GM18909 (cell line): ENCODE measurements around the gene COL28A1.

Experiments used
- ATAC-seq: cut with Tn5 transposase; IDR thresholded peaks from one replicate; pipeline ENCODE4 v1.9.1; 2021; ENCODE audit warnings: mild to moderate bottlenecking; ENCODE audit not compliant: unreplicated experiment, poor library complexity

The COL28A1 gene

DNA sequence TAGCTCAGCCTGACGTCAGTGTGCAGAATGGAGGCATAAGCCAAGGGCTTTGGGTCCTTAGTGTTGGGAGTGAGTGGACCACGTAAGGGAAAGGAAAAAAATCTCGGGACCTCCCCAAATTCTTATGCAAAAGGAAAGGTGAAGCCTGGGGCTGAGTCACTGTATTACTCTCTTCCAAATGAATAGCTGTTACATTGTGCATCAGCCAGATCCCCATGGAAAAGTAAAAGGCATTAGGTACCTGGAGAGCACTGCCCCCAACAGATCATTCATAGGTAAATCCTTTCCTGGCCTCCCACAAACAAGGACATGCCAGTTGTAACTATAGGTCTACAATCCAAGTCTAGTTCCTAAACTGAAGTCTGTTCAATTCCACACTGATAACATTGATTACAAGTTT, 182.8 kb downstream of the COL28A1 start:
- ATAC-seq: no peak

DNA sequence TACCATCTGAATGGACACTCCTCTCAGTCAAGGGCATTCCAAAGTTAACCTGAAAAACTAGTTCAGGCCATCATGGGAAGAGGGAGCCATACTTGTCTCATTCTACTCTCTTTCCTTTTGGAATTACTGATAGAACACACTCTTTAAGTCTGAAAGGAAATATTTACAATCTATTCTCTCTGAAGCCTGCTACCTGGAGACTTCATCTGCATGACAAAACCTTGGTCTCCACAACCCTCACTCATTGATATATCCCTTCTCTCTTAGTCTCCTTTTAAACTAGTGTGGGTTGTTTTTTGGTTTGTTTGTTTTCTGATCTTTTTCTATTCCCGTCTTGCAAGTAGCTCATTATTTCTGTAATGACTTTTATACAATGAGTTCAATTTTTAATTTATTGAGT, 183.8 kb downstream of the COL28A1 start:
- ATAC-seq: no peak

DNA sequence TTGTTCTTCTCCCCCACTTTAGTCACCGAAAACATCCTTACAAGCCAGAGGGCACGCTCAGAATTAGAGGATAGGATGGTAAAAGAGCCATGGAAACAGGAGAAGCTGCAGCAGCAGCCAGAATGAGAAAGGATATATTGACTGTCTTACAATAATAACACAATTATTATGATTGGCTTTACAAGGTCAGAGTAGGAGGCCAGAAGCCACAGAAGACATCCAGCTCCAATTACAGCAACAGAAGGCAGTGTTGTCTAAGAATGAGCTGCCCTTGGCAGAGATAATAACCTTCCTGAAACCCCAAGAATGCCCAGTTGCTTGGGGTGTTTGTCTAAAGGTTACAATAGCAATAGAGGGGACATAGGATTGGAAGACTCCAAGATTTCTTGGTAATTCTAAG, 184.5 kb downstream of the COL28A1 start:
- no peak for ATAC-seq

DNA sequence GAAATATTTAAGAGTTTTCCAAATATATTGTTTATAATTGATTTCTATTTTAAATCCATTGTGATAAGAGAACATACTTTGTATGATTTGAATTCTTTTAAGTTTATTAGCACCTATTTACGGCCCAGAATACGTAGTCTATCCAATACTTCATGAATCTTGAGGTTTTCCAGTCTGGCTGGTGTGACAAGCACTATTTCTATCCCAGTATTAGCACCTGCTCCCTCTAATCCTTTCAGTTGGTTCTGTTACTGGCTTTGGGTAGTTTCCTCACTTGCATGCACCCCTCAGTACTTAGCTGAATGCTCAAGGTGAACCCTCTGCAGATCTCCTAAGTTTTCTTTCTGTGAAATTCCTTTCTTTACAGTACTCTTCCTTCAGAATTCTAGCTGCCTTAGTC, 186.5 kb downstream of the COL28A1 start:
- no peak for ATAC-seq

DNA sequence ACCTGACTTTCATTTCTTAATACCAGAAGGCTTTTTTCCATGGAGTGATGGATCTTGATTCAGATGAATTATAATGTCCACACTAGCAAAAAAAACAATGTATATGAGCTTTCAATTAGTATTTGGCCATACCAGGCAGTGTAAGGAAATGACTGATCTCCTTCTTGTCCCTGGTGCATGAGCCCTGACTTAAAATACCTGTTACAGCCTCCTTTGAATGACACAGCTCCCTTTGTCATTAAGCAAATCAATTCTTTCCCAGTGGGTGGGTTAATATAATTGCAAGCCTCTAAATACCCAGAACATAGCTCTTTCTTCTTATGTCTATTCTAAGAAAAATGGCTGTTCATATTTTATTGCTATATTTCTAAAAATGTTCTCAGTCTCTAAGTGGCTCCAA, 188.6 kb downstream of the COL28A1 start:
- no peak for ATAC-seq

DNA sequence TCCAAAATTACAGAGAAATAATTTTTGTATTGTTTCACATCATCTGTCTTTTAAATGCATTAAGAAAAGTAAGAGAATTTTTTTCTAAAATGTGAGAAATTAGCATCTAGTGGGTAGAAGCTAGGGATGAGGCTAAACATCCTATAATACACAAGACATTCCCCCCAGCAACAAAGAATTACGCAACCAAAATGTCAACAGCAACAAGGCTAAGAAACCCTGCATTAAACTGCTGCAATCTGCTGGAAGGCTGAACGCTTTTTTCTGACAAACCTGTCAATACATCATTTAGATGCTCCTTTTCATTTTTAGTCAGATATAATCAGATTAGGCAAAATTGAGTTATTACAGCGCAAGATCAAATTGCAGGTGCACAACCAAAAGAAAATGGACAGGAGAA, 191.1 kb downstream of the COL28A1 start:
- ATAC-seq: no peak

DNA sequence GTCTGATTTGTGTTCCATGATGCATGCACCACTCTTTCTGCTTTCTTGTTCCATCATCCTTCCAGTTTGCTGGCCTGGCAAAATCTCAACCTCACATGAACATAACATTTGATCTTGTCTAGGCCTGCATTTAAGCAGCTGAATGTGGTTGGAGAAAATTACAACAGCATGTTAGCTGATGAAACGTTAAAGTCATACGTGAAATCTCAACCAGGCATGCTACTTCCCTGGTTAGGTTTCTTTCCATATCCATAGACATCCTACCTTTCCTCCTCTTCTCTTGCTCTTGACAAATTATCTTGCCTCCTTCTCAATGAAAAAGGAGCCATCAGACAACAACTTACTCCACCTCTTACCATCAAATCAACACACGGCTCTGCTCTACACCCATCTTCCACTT, 199.8 kb downstream of the COL28A1 start:
- ATAC-seq: no peak

DNA sequence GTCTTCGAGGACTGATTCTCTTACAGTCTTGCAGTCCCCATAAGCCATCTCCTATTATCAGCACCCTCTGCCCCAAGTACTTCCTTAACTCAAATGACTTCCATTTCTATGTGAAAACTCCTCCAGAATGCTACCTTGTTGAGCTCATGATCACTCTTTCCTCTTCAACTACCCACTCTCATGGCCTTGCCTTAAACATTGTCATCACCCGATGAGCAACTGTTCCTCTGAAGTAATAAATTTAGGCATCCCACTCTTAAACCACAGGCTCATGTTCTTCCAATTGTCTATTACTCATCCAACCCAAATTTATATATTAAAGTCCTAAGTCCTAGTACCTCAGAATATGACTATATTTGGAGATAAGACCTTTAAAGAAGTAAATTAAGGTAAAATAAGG, 200.5 kb downstream of the COL28A1 start:
- ATAC-seq: no peak

DNA sequence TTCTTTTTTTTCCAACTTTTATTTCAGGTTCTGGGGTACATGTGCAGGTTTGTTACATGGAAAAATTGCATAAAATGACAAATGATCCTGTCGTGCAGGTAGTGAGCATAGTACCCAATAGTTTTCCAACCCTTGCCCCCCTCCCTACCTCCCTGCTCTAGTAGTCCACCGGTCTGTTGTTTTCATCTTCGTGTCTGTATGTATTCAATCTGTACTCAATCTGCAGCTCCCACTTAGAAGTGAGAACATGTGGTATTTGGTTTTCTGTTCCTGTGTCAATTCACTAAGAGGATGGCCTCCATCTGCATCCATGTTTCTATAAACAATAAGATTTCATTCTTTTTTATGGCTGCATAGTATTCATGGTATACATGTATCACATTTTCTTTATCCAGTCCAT, 202.1 kb downstream of the COL28A1 start:
- no peak for ATAC-seq

DNA sequence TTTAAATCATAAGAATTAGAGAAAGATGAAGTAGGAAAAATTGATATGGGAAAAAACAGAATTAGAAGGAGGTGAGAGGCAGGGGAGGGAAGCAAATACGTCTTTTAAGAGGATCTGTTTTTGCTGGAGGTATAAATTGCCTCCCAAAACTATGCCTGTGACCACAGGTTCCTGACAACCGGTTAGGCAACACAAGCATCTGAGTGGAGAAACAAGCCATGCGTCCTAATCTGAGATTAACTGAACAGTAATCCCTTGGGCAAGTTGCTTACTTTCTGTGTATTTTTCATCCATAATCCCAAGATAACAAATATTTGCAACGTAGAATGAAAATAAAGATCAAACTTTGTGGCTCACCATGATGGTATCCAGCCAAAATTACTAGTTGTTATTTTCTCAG, 204.2 kb downstream of the COL28A1 start:
- no peak for ATAC-seq

DNA sequence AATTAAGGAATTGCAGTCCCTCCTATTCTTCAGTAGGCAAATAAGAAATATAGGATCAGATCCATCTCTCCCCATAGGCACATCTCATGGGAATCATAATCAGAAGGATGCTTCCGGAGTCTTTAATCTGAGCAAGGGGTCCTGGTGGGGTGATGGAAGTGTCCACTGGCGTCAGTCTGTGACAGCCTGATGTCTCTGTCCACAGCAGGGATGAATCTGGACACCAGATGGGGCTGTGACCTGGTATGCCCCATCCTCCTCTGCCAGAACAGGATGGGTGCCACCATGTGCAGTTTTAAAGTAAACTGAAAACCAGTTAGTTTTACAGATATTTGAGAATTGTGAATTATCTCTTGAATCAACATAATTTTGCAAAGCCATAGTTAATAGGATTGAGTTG, 204.7 kb downstream of the COL28A1 start:
- no peak for ATAC-seq

DNA sequence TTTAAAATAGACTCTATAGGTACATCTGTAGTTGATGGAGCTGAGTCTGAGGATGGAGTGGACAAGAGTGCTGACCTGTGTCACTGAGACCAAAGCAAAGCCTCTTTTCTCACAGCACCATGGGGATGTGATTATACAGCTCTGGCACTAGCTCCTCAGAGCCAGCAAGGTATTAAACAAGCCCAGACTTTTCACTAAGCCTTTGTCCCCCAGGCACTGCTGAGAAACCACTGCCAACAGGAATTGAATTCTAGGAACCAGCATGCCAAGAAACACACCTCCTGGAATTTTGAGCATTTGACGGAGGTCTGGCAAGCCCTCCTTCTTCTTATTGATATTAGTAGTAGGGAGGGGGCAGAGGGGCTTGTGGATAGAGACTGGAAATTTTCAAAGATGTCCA, 206.3 kb downstream of the COL28A1 start:
- ATAC-seq: no peak

DNA sequence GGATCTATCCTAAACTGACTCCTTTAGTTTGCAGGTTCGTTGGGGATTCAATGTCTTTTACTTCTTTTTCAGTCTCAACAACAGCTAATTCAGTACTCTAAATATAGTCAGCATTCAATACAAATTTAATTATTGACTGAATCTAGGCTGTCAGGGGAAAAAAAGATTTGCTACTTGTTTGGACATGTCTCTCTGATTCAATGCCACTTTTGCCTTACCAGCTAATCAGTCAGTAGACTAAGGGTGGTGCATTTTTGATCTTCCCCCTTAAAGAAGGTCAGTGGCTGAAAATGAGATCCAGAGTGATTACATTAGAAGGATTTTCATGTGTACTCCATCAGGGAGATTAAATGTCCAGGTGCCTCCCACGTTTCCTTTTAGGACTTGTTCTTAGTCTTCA, 208.2 kb downstream of the COL28A1 start:
- no peak for ATAC-seq

DNA sequence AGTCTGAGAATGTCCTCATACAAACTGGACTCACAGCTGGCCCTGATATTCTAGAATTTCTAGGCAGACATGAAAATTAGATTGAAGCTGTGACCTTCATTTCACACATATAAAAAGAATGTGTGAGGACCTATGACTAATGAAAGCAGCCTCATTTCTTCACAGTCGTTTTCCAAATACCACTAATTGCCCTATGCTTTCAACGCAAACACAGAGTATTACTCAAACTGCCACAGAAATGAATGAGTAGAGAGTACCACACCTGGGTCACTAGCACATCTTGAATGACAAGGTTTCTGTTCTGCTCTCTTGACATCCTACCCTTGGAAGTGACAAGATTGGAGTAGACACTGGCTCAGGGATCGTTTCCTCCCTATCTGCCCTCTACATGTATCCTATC, 211.0 kb downstream of the COL28A1 start:
- ATAC-seq: no peak

DNA sequence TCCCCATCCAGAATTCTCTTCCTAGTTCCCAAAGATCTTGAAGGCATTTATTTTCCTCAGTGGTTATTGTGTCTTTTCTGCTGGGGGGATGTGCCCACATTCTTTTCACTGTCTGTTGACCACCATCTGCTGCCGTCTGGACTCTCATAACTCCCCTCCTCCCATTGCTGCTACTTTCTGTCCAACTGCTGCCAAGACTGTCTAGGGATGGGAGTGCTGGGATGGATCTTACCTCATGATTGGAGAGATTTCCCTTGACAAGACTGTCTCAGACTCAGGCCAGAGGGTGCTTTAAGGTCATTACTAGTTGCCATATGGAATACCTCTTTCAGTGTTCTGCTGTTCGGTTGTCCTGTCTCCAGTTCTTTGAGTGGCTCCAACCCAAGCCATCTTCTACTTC, 211.8 kb downstream of the COL28A1 start:
- no peak for ATAC-seq

DNA sequence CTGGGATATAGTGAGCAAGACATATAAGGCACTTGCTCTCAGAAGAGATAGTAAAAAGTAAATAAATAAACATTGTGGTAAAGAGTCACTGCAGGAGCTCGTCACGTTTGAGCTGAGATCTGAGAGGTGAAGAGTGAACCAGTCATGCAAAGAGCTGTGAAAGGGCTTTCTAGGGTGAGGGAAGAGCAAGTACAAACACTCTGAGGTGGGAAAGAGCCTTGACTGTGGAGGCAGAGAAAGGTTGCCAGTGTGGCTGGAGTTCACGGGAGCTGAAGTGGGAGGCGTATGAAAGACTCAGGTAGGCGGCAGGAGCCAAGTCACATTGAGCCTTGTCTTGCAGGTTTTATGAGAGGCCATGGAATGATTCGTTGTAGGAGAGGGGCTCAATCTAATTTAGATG, 212.3 kb downstream of the COL28A1 start:
- peak; percentile 71 for ATAC-seq

DNA sequence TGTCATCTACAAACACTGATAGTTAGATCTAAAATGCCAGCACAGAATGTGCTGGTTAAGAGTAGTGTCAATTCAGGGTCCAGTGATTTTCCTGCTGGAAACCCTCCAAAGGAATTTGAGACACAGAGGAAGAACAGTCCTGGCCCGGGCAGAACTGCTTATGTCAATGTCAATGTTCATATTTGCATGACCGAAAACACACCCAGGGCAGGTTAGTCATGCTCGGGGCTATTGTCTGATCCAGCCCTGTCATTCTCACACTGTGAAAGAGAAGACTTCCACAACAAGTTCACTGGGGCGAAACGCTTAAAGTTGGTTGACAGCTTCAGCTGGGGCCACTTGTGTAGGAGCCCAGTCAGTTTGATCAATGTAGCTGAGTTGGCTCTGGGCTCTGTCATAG, 214.0 kb downstream of the COL28A1 start:
- ATAC-seq: peak; percentile 92

DNA sequence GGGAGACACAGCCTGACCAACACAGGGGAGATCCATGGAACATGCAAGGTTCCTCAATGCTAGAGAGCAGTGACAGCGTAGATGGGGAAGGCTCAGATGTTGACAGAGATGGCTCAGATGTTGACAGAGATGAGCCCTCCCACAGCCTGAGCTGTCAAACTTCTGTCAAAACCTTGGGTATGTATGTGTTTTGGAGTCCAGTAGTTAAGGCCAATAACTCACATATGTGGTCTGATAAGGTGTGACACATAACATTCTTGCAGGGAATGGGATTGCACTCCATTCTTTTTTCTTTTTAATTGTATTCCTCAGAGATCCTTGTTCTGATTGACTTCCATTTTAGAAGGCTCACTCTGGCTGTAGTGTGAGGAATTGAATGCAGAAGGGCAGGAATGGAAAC, 217.1 kb downstream of the COL28A1 start:
- ATAC-seq: no peak

DNA sequence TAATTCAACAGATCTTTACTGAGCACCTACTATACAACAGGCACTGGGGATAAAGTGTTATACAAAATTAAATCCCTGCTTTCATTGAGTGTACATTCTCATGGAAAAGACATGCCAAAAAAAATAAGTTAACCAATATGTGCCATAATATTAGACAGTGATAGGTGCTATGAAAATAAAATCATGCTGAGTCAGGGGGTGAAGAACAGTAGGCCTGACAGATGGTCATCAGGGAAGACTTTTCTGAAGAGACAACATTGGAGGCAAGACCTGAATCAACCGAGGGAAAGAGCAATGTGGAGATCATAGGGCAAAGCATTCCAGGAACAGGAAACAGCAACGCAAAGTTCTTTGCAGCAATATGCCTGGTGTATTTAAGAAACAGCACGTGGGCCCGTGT, 217.8 kb downstream of the COL28A1 start:
- ATAC-seq: no peak

DNA sequence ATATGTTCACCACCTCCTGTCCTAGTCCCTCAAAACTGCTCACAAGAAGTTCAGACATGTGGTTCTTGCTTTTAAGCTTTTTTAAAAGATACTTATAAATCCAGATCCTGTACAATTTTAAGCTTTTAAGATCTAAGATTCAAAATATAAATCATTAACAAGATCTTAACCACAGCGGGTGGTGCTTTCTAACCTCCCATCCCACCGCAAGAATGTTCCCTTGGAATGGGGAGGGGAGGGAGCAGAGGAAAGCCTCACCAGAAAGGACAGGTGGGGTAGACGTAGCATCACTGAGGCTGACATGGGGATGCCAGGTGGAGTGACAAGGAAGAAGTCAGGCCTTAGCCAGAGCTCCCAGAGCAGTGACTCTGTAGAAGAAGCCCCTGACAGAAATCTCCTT, 219.8 kb downstream of the COL28A1 start:
- no peak for ATAC-seq

DNA sequence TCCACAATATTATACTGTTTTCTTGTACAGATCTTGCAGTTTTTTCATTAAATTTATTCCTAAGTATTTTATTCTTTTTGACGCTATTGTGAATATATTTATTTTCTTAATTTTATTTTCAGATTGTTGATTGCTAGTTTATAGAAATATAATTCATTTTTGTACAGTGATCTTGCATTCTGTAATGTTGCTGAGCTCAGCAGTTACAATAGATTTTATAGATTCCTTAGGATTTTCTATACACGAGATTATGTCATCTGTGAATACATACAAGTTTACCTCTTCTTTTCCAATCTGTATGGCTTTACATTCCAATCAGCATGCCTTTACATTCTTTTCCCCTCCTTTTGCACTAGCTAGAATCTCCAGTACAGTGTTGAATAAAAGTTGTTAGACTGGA, 223.3 kb downstream of the COL28A1 start:
- ATAC-seq: no peak

DNA sequence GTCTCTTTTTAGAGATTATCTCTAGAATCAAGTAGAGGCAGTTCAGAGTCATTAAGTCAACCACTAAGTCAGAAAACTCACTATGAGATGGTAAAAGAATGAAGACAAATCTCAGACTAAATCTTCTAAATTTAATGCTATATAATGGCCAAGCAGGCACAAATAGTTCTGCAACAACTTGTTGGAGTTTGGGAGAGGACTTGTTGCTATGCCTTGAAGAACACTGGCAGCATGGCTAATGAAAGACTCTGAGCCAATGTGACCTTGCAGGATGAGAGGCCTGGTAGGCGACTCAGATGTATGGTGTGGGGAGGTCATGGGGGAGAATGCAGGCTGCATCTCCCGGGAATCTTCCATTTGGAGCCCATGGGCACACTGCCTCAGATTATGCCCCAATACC, 224.7 kb downstream of the COL28A1 start:
- ATAC-seq: no peak

DNA sequence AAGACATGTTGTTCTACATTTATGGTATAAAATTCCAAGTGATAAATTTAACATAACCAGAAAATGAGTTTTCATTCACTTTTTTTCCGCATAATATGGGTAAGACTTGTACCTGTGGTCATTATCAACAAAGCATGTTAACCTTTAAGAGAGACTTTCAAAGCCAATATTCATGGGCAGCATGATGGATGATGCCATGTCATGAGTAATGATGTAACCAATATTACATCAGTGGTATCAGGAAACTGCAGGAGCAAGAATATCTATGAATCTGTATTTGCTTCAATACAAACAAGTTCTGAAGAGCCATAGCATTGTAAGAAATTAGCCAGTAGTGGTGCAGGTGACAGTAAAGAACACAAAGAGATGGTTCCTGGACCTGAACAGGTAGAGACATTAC, 226.5 kb downstream of the COL28A1 start:
- no peak for ATAC-seq
